ENCODE measurements around the gene CD2AP. TPM values are rescaled to one million over a fixed set of nuclear protein-coding genes. Genes with fewer than 3 reads are reported as not detected.

The CD2AP gene
- total RNA-seq, 4 donors from 2014 or later, result 49.8 to 140 (median 93.3) TPM

- in situ Hi-C loops (cut with MboI; ENCODE audit: low pct_ligation_motif_present in 1 of 4, low pct_unique_long_range_greater_than_20kb in 1 of 4, low sequenced_read_pairs in 3 of 4) (no loop called here), intact Hi-C loops (cut with DNase I; ENCODE audit: low total_unique reads) (no loop called here)
- no peaks in the 10 kb centered on the region for H3K36me3 ChIP-seq
- WGBS, 2 donors (ENCODE audit: low coverage in 1 of 2), result 54 to 65% methylated on average over 2 of the region's 2 CpGs
- no peaks in the 10 kb centered on the region for H3K9me3 ChIP-seq
- H3K27me3 ChIP-seq, result no peaks in the 10 kb centered on the region
- TF ChIP-seq EP300 (IDR thresholded peaks at IDR 0.05; ENCODE audit: low read depth), result no peak
- no peak for TF ChIP-seq POLR2A (IDR thresholded peaks at IDR 0.05)
- TF ChIP-seq CTCF (IDR thresholded peaks at IDR 0.05), result no peak
- no peak for TF ChIP-seq POLR2AphosphoS5 (IDR thresholded peaks at IDR 0.05)
- no peak overlapping the region for H3K4me3 ChIP-seq
- peaks cover 3 to 34% (median 20%) of the 10 kb centered on the region in 4 donors for H3K4me1 ChIP-seq
- DNase-seq, result no peak
- H3K27ac ChIP-seq, result peak overlapping the region; percentile 66 to 79 (median 72)
Observed at GRCh38 chr6:47648031-47648430, 170.4 kb downstream of the CD2AP start.

- Histone ChIP-seq H3K4me1 (peaks cover 3 to 34% (median 20%) of the 10 kb centered on the region in 4 donors), H3K27ac (peak overlapping the region in 1 of 4 donors; percentile 5), H3K9me3 (no peaks in the 10 kb centered on the region), H3K36me3 (no peaks in the 10 kb centered on the region), H3K27me3 (no peaks in the 10 kb centered on the region), H3K4me3 (no peak overlapping the region)
- in situ Hi-C loops (cut with MboI; ENCODE audit: low pct_ligation_motif_present in 1 of 4, low pct_unique_long_range_greater_than_20kb in 1 of 4, low sequenced_read_pairs in 3 of 4) (no loop called here), intact Hi-C loops (cut with DNase I; ENCODE audit: low total_unique reads) (no loop called here)
- DNase-seq, result no peak
- 71 to 77% methylated on average over 3 of the region's 3 CpGs for WGBS, 2 donors (ENCODE audit: low coverage in 1 of 2)
- TF ChIP-seq POLR2A (IDR thresholded peaks at IDR 0.05) (no peak), POLR2AphosphoS5 (IDR thresholded peaks at IDR 0.05) (no peak), EP300 (IDR thresholded peaks at IDR 0.05; ENCODE audit: low read depth) (no peak)
Observed at GRCh38 chr6:47650553-47651432, 173.2 kb downstream of the CD2AP start.

- no peak for TF ChIP-seq POLR2A (IDR thresholded peaks at IDR 0.05)
- TF ChIP-seq CTCF (IDR thresholded peaks at IDR 0.05), result no peak
- no peak for TF ChIP-seq EP300 (IDR thresholded peaks at IDR 0.05; ENCODE audit: low read depth)
- no peak for TF ChIP-seq POLR2AphosphoS5 (IDR thresholded peaks at IDR 0.05)
- in situ Hi-C loops (cut with MboI; ENCODE audit: low pct_ligation_motif_present in 1 of 4, low pct_unique_long_range_greater_than_20kb in 1 of 4, low sequenced_read_pairs in 3 of 4), result no loop called here
- Histone ChIP-seq H3K36me3 (no peaks in the 10 kb centered on the region), H3K4me1 (peaks cover 3 to 28% (median 16%) of the 10 kb centered on the region in 4 donors), H3K27ac (no peak overlapping the region), H3K4me3 (no peak overlapping the region), H3K27me3 (no peaks in the 10 kb centered on the region), H3K9me3 (no peaks in the 10 kb centered on the region)
- no peak for DNase-seq
- WGBS, 2 donors (ENCODE audit: low coverage in 1 of 2), result 63 to 65% methylated on average over 5 to 6 of the region's 6 CpGs
- intact Hi-C loops (cut with DNase I; ENCODE audit: low total_unique reads), result no loop called here
Observed at GRCh38 chr6:47651505-47651944, 173.9 kb downstream of the CD2AP start.

- Histone ChIP-seq H3K36me3 (no peaks in the 10 kb centered on the region), H3K4me3 (no peak overlapping the region), H3K9me3 (no peaks in the 10 kb centered on the region), H3K27me3 (no peaks in the 10 kb centered on the region), H3K4me1 (peaks cover 3 to 14% (median 7%) of the 10 kb centered on the region in 4 donors), H3K27ac (no peak overlapping the region)
- DNase-seq, result peak; percentile 48
- WGBS, 2 donors (ENCODE audit: low coverage in 1 of 2), result 61 to 100% methylated on average over 1 to 5 of the region's 5 CpGs
- in situ Hi-C loops (cut with MboI; ENCODE audit: low pct_ligation_motif_present in 1 of 4, low pct_unique_long_range_greater_than_20kb in 1 of 4, low sequenced_read_pairs in 3 of 4) (no loop called here), intact Hi-C loops (cut with DNase I; ENCODE audit: low total_unique reads) (no loop called here)
- TF ChIP-seq POLR2A (IDR thresholded peaks at IDR 0.05) (no peak), POLR2AphosphoS5 (IDR thresholded peaks at IDR 0.05) (no peak), CTCF (IDR thresholded peaks at IDR 0.05) (no peak), EP300 (IDR thresholded peaks at IDR 0.05; ENCODE audit: low read depth) (no peak)
Observed at GRCh38 chr6:47653706-47654105, 176.1 kb downstream of the CD2AP start.

All from transverse colon (tissue), 4 donors.